ENCODE measurements around the gene WNK1. TPM values are rescaled to one million over a fixed set of nuclear protein-coding genes. Genes with fewer than 3 reads are reported as not detected.
"Not testable (repeated sequence)": the region's sequence is repeated elsewhere in the genome, so short reads cannot be mapped to it uniquely, and the experiment has no call there.

The WNK1 gene
- total RNA-seq, 2 donors from 2014 or later: 110 to 145 TPM

DNA sequence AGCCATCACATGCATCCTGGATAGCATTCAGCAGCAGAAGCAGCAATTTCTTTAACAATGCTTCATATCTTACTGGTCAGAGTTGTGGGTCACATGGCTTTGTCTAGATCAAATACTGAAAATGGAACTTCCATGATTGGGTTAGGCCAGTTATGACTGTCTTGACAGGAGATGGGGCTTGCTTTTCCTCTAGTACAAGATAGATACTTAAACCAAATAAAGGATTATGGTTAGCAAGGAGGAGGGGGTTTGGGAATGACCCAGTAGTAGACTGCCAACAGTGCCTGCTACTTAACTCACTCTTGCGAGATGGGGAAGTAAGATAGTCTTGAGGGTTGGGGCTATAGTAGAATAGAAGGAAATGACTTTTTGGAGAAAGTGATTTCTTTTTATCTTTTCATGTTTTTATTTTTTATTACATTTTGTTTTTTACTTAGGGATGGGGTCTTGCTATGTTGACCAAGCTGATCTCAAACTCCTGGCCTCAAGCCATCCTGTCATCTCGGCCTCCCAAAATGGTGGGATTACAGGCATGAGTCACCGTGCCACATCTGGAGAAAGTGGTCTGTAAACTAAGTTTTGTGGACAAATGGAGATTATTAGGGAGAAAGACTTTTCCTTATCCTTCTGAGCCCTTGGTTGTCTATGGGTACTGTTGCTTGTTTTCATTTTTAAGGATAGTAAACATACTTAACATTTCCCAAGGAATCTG, 37.6 kb downstream of the WNK1 start:
- ATAC-seq (peak; percentile 46 to 66), DNase-seq (ENCODE audit: low spot score in 2 of 2) (no peak)
- H3K9me3 Mint-ChIP-seq: peaks cover 0 to 5% of the 10 kb centered on the region in 2 donors
- H3K27ac Mint-ChIP-seq: peak overlapping the region in 1 of 2 donors; percentile 1
- H3K36me3 Mint-ChIP-seq: peaks cover 0 to 14% of the 10 kb centered on the region in 2 donors

DNA sequence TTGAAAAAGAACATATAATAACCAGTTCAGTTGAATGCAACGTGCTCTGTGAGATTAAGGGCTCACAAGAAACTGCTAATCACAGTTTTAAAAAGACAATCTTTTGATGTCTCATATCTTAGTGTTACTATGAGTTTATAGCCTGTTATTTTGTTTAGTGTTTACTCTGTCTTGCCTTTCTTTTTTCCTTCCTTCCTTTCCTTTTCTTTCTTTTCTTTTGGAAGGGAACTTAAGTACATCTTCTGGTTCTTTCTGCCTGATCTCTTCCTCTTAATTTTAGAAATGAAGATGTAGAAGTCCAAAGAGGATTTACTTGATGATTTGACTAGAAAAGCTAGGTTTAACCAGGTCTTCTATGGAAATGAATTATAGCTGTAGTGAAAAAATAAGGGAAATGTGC, 38.2 kb downstream of the WNK1 start:
- ATAC-seq: no peak
- H3K27ac Mint-ChIP-seq: no peak overlapping the region
- peaks cover 0 to 5% of the 10 kb centered on the region in 2 donors for H3K9me3 Mint-ChIP-seq
- H3K36me3 Mint-ChIP-seq: peaks cover 0 to 14% of the 10 kb centered on the region in 2 donors
- DNase-seq (ENCODE audit: low spot score in 2 of 2): no peak

DNA sequence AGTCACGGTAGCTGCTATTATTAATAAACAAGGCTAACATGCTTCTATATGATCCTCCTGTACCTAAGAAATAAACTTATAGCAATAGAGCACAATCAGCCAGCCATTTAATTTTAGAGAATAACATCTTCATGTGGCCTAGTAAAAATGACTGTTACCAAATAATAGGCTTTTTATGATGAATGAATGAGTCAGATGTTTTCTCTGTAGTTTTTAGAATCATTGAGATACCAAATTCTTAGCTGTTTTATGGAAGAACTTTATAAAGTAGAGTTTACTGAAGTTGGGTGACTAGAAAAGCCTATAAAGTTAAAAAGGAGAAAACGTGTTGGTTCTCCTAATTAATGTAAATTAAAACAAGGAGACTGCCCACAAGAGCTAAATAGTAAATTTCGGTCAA, 40.7 kb downstream of the WNK1 start:
- Mint-ChIP-seq H3K36me3 (peaks cover 0 to 5% of the 10 kb centered on the region in 2 donors), H3K27ac (peak overlapping the region in 1 of 2 donors; percentile 81), H3K9me3 (no peaks in the 10 kb centered on the region)
- ATAC-seq: no peak
- DNase-seq (ENCODE audit: low spot score in 2 of 2): no peak

DNA sequence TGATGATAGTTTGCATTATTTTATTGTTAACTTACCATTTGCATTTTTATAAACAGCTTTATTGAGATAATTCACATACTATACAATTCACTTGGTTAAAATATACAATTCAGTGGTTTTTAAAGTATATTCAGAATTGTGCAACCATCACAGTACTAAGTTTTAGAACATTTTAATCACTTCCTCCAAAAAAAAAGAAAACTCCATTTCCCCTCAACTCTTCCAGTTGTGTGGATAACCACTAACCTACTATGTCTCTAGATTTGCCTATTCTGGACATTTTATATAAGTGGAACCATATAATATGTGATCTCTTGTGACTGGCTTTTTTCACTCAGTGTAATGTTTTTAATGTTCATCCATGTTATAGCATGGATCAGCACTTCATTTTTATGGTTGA, 41.3 kb downstream of the WNK1 start:
- no peak for DNase-seq (ENCODE audit: low spot score in 2 of 2)
- H3K36me3 Mint-ChIP-seq: peaks cover 0 to 5% of the 10 kb centered on the region in 2 donors
- ATAC-seq: no peak
- peak overlapping the region in 1 of 2 donors; percentile 16 for H3K27ac Mint-ChIP-seq
- H3K9me3 Mint-ChIP-seq: no peaks in the 10 kb centered on the region

- H3K9me3 Mint-ChIP-seq: no peaks in the 10 kb centered on the region
- ATAC-seq (peak; percentile 89 to 95), DNase-seq (ENCODE audit: low spot score in 2 of 2) (peak; percentile 66 to 68)
- H3K27ac Mint-ChIP-seq: peak overlapping the region; percentile 79 to 93
- peaks cover 0 to 5% of the 10 kb centered on the region in 2 donors for H3K36me3 Mint-ChIP-seq
Measured at GRCh38 chr12:795305-795704, 42.9 kb downstream of the WNK1 start.

DNA sequence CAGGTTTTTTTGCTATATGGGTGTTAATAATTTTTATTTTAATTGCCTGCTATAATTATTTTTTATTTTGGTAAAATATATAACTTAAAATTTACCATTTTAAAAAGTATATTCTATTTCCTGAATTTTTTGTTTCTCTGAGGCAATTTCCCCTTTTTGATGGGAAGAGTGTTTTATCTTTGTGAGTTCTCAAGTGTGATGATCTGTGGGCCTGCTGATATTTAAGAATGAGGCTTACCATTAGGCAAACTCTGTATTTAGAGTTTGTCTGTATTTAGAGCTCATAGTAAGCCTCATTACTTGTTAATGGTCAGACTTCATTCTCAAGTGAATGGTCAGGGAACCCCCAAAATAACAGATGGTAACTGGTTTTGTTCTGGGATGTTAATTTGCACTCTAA, 48.0 kb downstream of the WNK1 start:
- ATAC-seq: no peak
- DNase-seq (ENCODE audit: low spot score in 2 of 2): no peak
- Mint-ChIP-seq H3K9me3 (no peaks in the 10 kb centered on the region), H3K36me3 (peaks cover 0 to 7% of the 10 kb centered on the region in 2 donors), H3K27ac (no peak overlapping the region)

GRCh38 chr12:802242-803120, 50.1 kb downstream of the WNK1 start:
- Mint-ChIP-seq H3K27ac (peak overlapping the region in 1 of 2 donors; percentile 73), H3K36me3 (peaks cover 0 to 7% of the 10 kb centered on the region in 2 donors), H3K9me3 (no peaks in the 10 kb centered on the region)
- no peak for DNase-seq (ENCODE audit: low spot score in 2 of 2)
- peak in 1 of 2 donors; percentile 69 for ATAC-seq

GRCh38 chr12:805022-805632, 52.7 kb downstream of the WNK1 start:
- no peak overlapping the region for H3K27ac Mint-ChIP-seq
- peaks cover 0 to 7% of the 10 kb centered on the region in 2 donors for H3K36me3 Mint-ChIP-seq
- ATAC-seq (no peak), DNase-seq (ENCODE audit: low spot score in 2 of 2) (no peak)
- no peaks in the 10 kb centered on the region for H3K9me3 Mint-ChIP-seq

GRCh38 chr12:806200-806791, 53.9 kb downstream of the WNK1 start:
- Mint-ChIP-seq H3K9me3 (no peaks in the 10 kb centered on the region), H3K27ac (no peak overlapping the region), H3K36me3 (no peaks in the 10 kb centered on the region)
- ATAC-seq (no peak), DNase-seq (ENCODE audit: low spot score in 2 of 2) (no peak)

- ATAC-seq: peak in 1 of 2 donors; percentile 25
- no peak for DNase-seq (ENCODE audit: low spot score in 2 of 2)
- Mint-ChIP-seq H3K9me3 (no peaks in the 10 kb centered on the region), H3K36me3 (no peaks in the 10 kb centered on the region), H3K27ac (peak overlapping the region in 1 of 2 donors; percentile 60)
Measured at GRCh38 chr12:807041-807735, 54.8 kb downstream of the WNK1 start.

- Mint-ChIP-seq H3K9me3 (no peaks in the 10 kb centered on the region), H3K36me3 (no peaks in the 10 kb centered on the region), H3K27ac (no peak overlapping the region)
- no peak for DNase-seq (ENCODE audit: low spot score in 2 of 2)
- ATAC-seq: no peak
Measured at GRCh38 chr12:810116-810515, 57.7 kb downstream of the WNK1 start.

DNA sequence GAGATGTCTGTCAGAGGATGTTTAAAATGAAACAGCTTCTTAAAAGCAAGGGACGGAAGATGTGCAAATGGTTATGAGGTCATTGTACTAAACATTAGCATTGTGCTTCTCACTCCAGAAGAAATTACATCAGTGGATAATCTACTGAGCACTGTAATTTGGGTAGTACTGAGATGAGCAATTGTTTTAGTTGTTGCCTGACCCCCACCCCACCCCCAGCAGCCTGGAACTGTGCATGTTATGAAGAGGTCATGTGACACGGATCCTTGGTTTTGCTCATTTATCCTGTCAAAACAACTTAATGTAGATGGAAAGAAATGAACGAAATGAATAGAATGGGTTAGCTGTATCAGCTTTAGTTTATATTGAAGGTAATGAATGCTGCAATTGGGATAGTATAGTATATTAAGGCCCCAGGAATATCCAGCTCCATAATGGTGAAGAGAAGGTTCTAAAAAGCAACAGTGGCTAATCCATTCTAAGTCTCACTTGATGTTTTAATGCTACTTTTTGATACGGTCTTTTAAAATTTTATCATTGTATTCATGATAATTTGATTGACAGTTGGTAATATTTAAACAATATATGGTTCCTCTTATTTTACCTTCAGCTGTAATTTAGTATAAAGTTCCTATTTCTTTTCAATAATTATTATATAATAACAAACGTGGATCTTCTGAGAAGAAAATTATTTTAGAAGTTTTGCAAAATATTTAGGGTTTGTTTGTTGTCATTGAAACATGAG, 58.5 kb downstream of the WNK1 start:
- peak overlapping the region in 1 of 2 donors; percentile 52 for H3K27ac Mint-ChIP-seq
- H3K9me3 Mint-ChIP-seq: no peaks in the 10 kb centered on the region
- ATAC-seq (peak; percentile 95 to 96), DNase-seq (ENCODE audit: low spot score in 2 of 2) (peak in 1 of 2 donors; percentile 60)
- no peaks in the 10 kb centered on the region for H3K36me3 Mint-ChIP-seq

DNA sequence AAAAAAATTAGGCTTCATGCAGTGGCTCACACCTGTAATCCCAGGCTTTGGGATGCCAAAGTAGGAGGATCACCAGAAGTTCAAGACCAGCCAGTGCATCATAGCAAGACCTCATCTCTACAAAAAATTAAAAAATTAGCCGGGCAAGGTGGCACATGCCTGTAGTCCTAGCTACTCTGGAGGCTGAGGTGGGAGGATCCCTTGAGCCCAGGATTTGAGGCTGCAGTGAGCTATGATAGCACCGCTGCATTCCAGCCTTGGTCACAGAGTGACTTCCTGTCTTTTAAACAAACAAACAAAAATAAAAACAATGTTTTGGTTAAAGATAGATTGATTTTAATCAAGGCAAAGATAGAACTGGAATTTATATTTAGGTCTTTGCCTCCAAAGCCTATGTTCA, 60.6 kb downstream of the WNK1 start:
- Mint-ChIP-seq H3K9me3 (no peaks in the 10 kb centered on the region), H3K27ac (no peak overlapping the region), H3K36me3 (peaks cover 0 to 6% of the 10 kb centered on the region in 2 donors)
- no peak for ATAC-seq
- DNase-seq (ENCODE audit: low spot score in 2 of 2): no peak

GRCh38 chr12:817456-817855, 65.1 kb downstream of the WNK1 start:
- not testable (repeated sequence) for ATAC-seq; DNase-seq (ENCODE audit: low spot score in 2 of 2); H3K36me3 Mint-ChIP-seq; H3K9me3 Mint-ChIP-seq
- peak overlapping the region in 1 of 2 donors; percentile 37 for H3K27ac Mint-ChIP-seq

DNA sequence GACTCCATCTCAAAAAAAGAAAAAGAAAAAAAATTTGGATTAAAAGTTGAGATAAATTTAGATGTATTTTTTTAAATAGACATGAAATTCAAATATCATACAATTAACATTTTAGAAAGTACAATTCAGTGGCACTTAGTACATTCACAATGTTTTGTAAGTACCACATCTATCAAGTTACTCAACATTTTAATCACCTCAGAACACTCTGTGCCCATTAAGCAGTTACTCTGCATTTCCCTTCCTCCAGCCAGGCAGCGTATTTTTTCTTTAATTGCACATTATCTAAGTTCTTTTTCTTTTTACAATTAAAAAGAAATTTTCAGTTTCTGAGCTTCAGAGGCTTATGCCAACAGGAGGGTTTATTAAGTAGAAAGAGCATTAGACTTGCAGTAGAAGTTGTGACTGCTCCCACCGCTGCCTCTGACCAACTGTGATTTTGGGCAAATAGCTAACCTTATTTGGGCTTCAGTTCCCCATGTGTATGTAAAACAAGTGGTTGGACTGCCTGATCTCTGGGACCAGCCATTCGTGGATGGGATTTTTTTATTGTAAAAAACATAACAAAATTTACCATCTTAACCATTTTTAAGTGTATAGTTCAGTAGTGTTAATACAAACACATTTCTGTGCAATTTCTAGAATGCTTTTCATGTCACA, 65.7 kb downstream of the WNK1 start:
- peaks cover 0 to 2% of the 10 kb centered on the region in 2 donors for H3K9me3 Mint-ChIP-seq
- DNase-seq (ENCODE audit: low spot score in 2 of 2): no peak
- no peak overlapping the region for H3K27ac Mint-ChIP-seq
- ATAC-seq: no peak
- H3K36me3 Mint-ChIP-seq: peaks cover 8 to 13% of the 10 kb centered on the region in 2 donors
